ENCODE data around the gene FAM209B. TPM values are rescaled to one million over a fixed set of nuclear protein-coding genes. Genes with fewer than 3 reads are reported as not detected.

FAM209B gene
- total RNA-seq, 2 experiments from 2014 or later = not detected

- no peaks in the 10 kb centered on the region for H3K36me3 ChIP-seq (ENCODE audit: insufficient read depth, low read length)
- DNase-seq (ENCODE audit: low spot score) = no peak
- H3K4me3 ChIP-seq (ENCODE audit: low read depth, low read length, poor library complexity, severe bottlenecking) = no peak overlapping the region
- H4K20me1 ChIP-seq (ENCODE audit: insufficient read depth, low read length) = no peaks in the 10 kb centered on the region
- no peaks in the 10 kb centered on the region for H3K79me2 ChIP-seq (ENCODE audit: insufficient read depth, low read depth, low read length)
- H3K27ac ChIP-seq (ENCODE audit: low read depth, low read length, poor library complexity, severe bottlenecking) = no peak overlapping the region
- no peaks in the 10 kb centered on the region for H3K4me1 ChIP-seq (ENCODE audit: insufficient read depth, low read length, poor library complexity, severe bottlenecking)
- intact Hi-C loops (cut with micrococcal nuclease; ENCODE audit: unreplicated experiment) = no loop called here
- no TSS peak for BruUV-seq (replicated peaks)
- POLR2A ChIA-PET = no interaction called here
- H3K9me2 ChIP-seq (ENCODE audit: insufficient read depth, low read length) = no peaks in the 10 kb centered on the region
- H3K4me2 ChIP-seq (ENCODE audit: low read length) = no peak overlapping the region
- CTCF ChIA-PET (ENCODE audit: unreplicated experiment) = interaction anchor here (1.1 kb wide), 1 partner anchor 26 kb away, joined by 3 read pairs; no protein-coding TSS in a partner anchor
- TF ChIP-seq EZH2phosphoT487 (IDR thresholded peaks at IDR 0.05; ENCODE audit: borderline replicate concordance, low read depth, low read length) = no peak
- TF ChIP-seq CTCF (conservative IDR thresholded peaks at IDR 0.05; ENCODE audit: low read length) = no peak
- no peak overlapping the region for H2AFZ ChIP-seq (ENCODE audit: low read length)
- H3K9me3 ChIP-seq (ENCODE audit: low read length) = no peaks in the 10 kb centered on the region
These were observed 42.9 kb downstream of the FAM209B start for GRCh38 chr20:56575961-56576360.

DNA sequence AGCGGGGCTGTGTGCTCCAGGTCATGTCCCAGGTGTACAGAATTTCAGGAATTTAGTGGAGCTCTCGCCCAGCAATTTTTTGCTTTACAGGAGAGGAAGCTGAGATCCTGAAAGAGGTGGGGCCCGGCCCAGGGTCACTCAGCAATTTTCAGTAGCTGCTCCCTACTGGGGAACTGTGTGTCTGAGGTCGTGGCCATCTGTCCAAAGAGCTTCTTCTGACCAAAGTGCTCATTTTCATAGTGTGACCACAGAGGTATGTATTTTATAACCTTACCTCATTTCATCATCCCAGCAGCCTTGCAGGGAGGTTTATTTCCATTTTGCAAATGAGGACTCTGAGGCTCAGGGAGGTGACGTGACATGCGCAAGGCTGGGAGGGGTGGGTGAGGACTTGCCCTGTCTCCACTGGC lies 46.3 kb downstream of the FAM209B start:
- H3K4me1 ChIP-seq (ENCODE audit: insufficient read depth, low read length, poor library complexity, severe bottlenecking) = no peaks in the 10 kb centered on the region
- H3K4me2 ChIP-seq (ENCODE audit: low read length) = no peak overlapping the region
- H2AFZ ChIP-seq (ENCODE audit: low read length) = no peak overlapping the region
- no peaks in the 10 kb centered on the region for H4K20me1 ChIP-seq (ENCODE audit: insufficient read depth, low read length)
- no peaks in the 10 kb centered on the region for H3K9me2 ChIP-seq (ENCODE audit: insufficient read depth, low read length)
- H3K27ac ChIP-seq (ENCODE audit: low read depth, low read length, poor library complexity, severe bottlenecking) = no peak overlapping the region
- no peaks in the 10 kb centered on the region for H3K9me3 ChIP-seq (ENCODE audit: low read length)
- TF ChIP-seq EZH2phosphoT487 (IDR thresholded peaks at IDR 0.05; ENCODE audit: borderline replicate concordance, low read depth, low read length) = no peak
- no peak for TF ChIP-seq CTCF (conservative IDR thresholded peaks at IDR 0.05; ENCODE audit: low read length)
- DNase-seq (ENCODE audit: low spot score) = no peak
- ChIA-PET POLR2A (no interaction called here), CTCF (ENCODE audit: unreplicated experiment) (no interaction called here)
- BruUV-seq (replicated peaks) = no TSS peak
- no peaks in the 10 kb centered on the region for H3K79me2 ChIP-seq (ENCODE audit: insufficient read depth, low read depth, low read length)
- H3K4me3 ChIP-seq (ENCODE audit: low read depth, low read length, poor library complexity, severe bottlenecking) = no peak overlapping the region
- intact Hi-C loops (cut with micrococcal nuclease; ENCODE audit: unreplicated experiment) = no loop called here
- H3K36me3 ChIP-seq (ENCODE audit: insufficient read depth, low read length) = no peaks in the 10 kb centered on the region

- intact Hi-C loops (cut with micrococcal nuclease; ENCODE audit: unreplicated experiment) = no loop called here
- no peaks in the 10 kb centered on the region for H3K36me3 ChIP-seq (ENCODE audit: insufficient read depth, low read length)
- no peak overlapping the region for H3K4me3 ChIP-seq (ENCODE audit: low read depth, low read length, poor library complexity, severe bottlenecking)
- no peak for DNase-seq (ENCODE audit: low spot score)
- no peak overlapping the region for H3K4me2 ChIP-seq (ENCODE audit: low read length)
- no peaks in the 10 kb centered on the region for H3K9me2 ChIP-seq (ENCODE audit: insufficient read depth, low read length)
- ChIA-PET POLR2A (no interaction called here), CTCF (ENCODE audit: unreplicated experiment) (no interaction called here)
- TF ChIP-seq EZH2phosphoT487 (IDR thresholded peaks at IDR 0.05; ENCODE audit: borderline replicate concordance, low read depth, low read length) (no peak), CTCF (conservative IDR thresholded peaks at IDR 0.05; ENCODE audit: low read length) (no peak)
- H3K4me1 ChIP-seq (ENCODE audit: insufficient read depth, low read length, poor library complexity, severe bottlenecking) = no peaks in the 10 kb centered on the region
- no TSS peak for BruUV-seq (replicated peaks)
- H2AFZ ChIP-seq (ENCODE audit: low read length) = no peak overlapping the region
- no peaks in the 10 kb centered on the region for H3K79me2 ChIP-seq (ENCODE audit: insufficient read depth, low read depth, low read length)
- H4K20me1 ChIP-seq (ENCODE audit: insufficient read depth, low read length) = no peaks in the 10 kb centered on the region
- H3K9me3 ChIP-seq (ENCODE audit: low read length) = no peaks in the 10 kb centered on the region
- no peak overlapping the region for H3K27ac ChIP-seq (ENCODE audit: low read depth, low read length, poor library complexity, severe bottlenecking)
These were observed 47.2 kb downstream of the FAM209B start for GRCh38 chr20:56580226-56580625.
